Activated CD8-positive, alpha-beta memory T cell treated with anti-CD3 and anti-CD28 coated beads, Interleukin-2, amount 50 U/mL, for 1 hour (primary cell): Measurements from ENCODE around the gene IRF2.
A peak's percentile ranks its signal among the peaks of the same experiment; 100 is the strongest.

Experiments used
- DNase-seq: peaks from one replicate; pipeline ENCODE4 v3.0.0-alpha.2; 2020; ENCODE audit errors: extremely low read depth

IRF2 gene

GRCh38 chr4:184473499-184474262 lies 669 bp downstream of the IRF2 start:
- DNase-seq, result no peak

GRCh38 chr4:184472614-184473498 lies 1.5 kb downstream of the IRF2 start:
- no peak for DNase-seq

- no peak for DNase-seq
These were observed 2.3 kb downstream of the IRF2 start for GRCh38 chr4:184471881-184472613.

- no peak for DNase-seq
These were observed 3.6 kb downstream of the IRF2 start for GRCh38 chr4:184470785-184471110.

GRCh38 chr4:184466634-184467033 lies 7.7 kb downstream of the IRF2 start:
- DNase-seq, result no peak

- no peak for DNase-seq
These were observed 9.4 kb downstream of the IRF2 start for GRCh38 chr4:184464759-184465454.

GRCh38 chr4:184463856-184464255 lies 10.5 kb downstream of the IRF2 start:
- no peak for DNase-seq

- no peak for DNase-seq
These were observed 11.2 kb downstream of the IRF2 start for GRCh38 chr4:184463158-184463557.

GRCh38 chr4:184462724-184463123 lies 11.6 kb downstream of the IRF2 start:
- no peak for DNase-seq

GRCh38 chr4:184461711-184462441 lies 12.5 kb downstream of the IRF2 start:
- no peak for DNase-seq

- no peak for DNase-seq
These were observed 13.7 kb downstream of the IRF2 start for GRCh38 chr4:184460499-184461285.

GRCh38 chr4:184459413-184459812 lies 14.9 kb downstream of the IRF2 start:
- no peak for DNase-seq

GRCh38 chr4:184457535-184458249 lies 16.7 kb downstream of the IRF2 start:
- no peak for DNase-seq

- no peak for DNase-seq
These were observed 18.0 kb downstream of the IRF2 start for GRCh38 chr4:184456337-184456736.

GRCh38 chr4:184455299-184455698 lies 19.1 kb downstream of the IRF2 start:
- DNase-seq, result no peak

- peak; percentile 29 for DNase-seq
These were observed 20.8 kb downstream of the IRF2 start for GRCh38 chr4:184453365-184454160.

- no peak for DNase-seq
These were observed 21.6 kb downstream of the IRF2 start for GRCh38 chr4:184452740-184453139.

GRCh38 chr4:184451726-184452125 lies 22.6 kb downstream of the IRF2 start:
- no peak for DNase-seq
